HepG2 (cell line): ENCODE data around the gene GJB4. TPM values are rescaled to one million over a fixed set of nuclear protein-coding genes. Genes with fewer than 3 reads are reported as not detected.

Experiments used
- CCDC6 ChIP-seq: sonication (generic); formaldehyde crosslinking; IDR thresholded peaks from 2 replicates; pipeline ENCODE4 v1.8.1; 2022; ENCODE audit warnings: mild to moderate bottlenecking, missing genetic modification reagents, moderate library complexity
- DNMT1 ChIP-seq: sonication (generic); formaldehyde crosslinking; IDR thresholded peaks from 2 replicates; pipeline ENCODE4 v1.5.1; 2020; ENCODE audit warnings: mild to moderate bottlenecking, missing genetic modification reagents
- FOXM1 ChIP-seq: sonication (generic); formaldehyde crosslinking; IDR thresholded peaks from 2 replicates; pipeline ENCODE4 v1.5.0; 2020; ENCODE audit warnings: missing genetic modification reagents
- GABPB1 ChIP-seq: IDR thresholded peaks from 2 replicates; pipeline ENCODE4 v1.6.1; 2016; ENCODE audit warnings: mild to moderate bottlenecking, missing genetic modification reagents, moderate library complexity, missing compliant biosample characterization
- KAT7 ChIP-seq: IDR thresholded peaks from 2 replicates; pipeline ENCODE4 v1.6.1; 2018; ENCODE audit warnings: borderline replicate concordance, missing compliant biosample characterization
- KLF13 ChIP-seq: sonication (generic); formaldehyde crosslinking; IDR thresholded peaks from 2 replicates; pipeline ENCODE4 v1.4.0; 2020; ENCODE audit warnings: mild to moderate bottlenecking, missing genetic modification reagents
- KMT2A ChIP-seq: sonication (generic); formaldehyde crosslinking; IDR thresholded peaks from 2 replicates; pipeline ENCODE4 v1.4.0; 2020; ENCODE audit warnings: missing genetic modification reagents
- MED8 ChIP-seq: sonication (generic); formaldehyde crosslinking; IDR thresholded peaks from 2 replicates; pipeline ENCODE4 v1.8.1; 2023; ENCODE audit warnings: mild to moderate bottlenecking, missing genetic modification reagents; ENCODE audit not compliant: insufficient replicate concordance
- MIXL1 ChIP-seq: IDR thresholded peaks from 2 replicates; pipeline ENCODE4 v1.6.1; 2016
- NFATC3 ChIP-seq: sonication (generic); formaldehyde crosslinking; IDR thresholded peaks from 2 replicates; pipeline ENCODE4 v1.5.1; 2020; ENCODE audit warnings: mild to moderate bottlenecking, missing genetic modification reagents
- NR2F6 ChIP-seq, 2 experiments: IDR thresholded peaks; 2 replicates each; pipeline ENCODE4 v1.6.1; 2016; ENCODE audit warnings: antibody characterized with exemption in 1 of 2, mild to moderate bottlenecking in 1 of 2
- NRL ChIP-seq: sonication (generic); formaldehyde crosslinking; IDR thresholded peaks from 2 replicates; pipeline ENCODE4 v1.5.0; 2020; ENCODE audit warnings: missing genetic modification reagents, mild to moderate bottlenecking, moderate library complexity, borderline replicate concordance
- RAD21 ChIP-seq: fragments of 450-650 bp; formaldehyde crosslinking; IDR thresholded peaks from 2 replicates; pipeline ENCODE4 v1.5.0; 2020; ENCODE audit warnings: mild to moderate bottlenecking
- REPIN1 ChIP-seq: sonication (generic); formaldehyde crosslinking; IDR thresholded peaks from 2 replicates; pipeline ENCODE4 v1.8.0; 2022; ENCODE audit warnings: missing genetic modification reagents, low read depth, mild to moderate bottlenecking, borderline replicate concordance
- SMAD1 ChIP-seq: sonication (generic); formaldehyde crosslinking; IDR thresholded peaks from 2 replicates; pipeline ENCODE4 v1.4.0; 2020; ENCODE audit warnings: missing genetic modification reagents, low read depth, mild to moderate bottlenecking, borderline replicate concordance
- SPEN ChIP-seq: sonication (generic); formaldehyde crosslinking; IDR thresholded peaks from 2 replicates; pipeline ENCODE4 v1.5.1; 2020; ENCODE audit warnings: low read depth, mild to moderate bottlenecking, missing genetic modification reagents
- SRF ChIP-seq: IDR thresholded peaks from 2 replicates; pipeline ENCODE4 v1.6.1; 2011; ENCODE audit warnings: mild to moderate bottlenecking, low read depth, low read length, moderate library complexity
- TARDBP ChIP-seq: sonication (generic); formaldehyde crosslinking; IDR thresholded peaks from 2 replicates; pipeline ENCODE4 v1.8.0; 2022; ENCODE audit warnings: mild to moderate bottlenecking, missing genetic modification reagents
- YY1 ChIP-seq: IDR thresholded peaks from 2 replicates; pipeline ENCODE4 v1.6.1; 2011; ENCODE audit warnings: low read length, low read depth, moderate library complexity, mild to moderate bottlenecking; ENCODE audit not compliant: insufficient read depth, insufficient replicate concordance
- ZBTB2 ChIP-seq: sonication (generic); formaldehyde crosslinking; IDR thresholded peaks from 2 replicates; pipeline ENCODE4 v1.8.0; 2022; ENCODE audit warnings: low read depth, missing genetic modification reagents
- ZNF350 ChIP-seq: sonication (generic); formaldehyde crosslinking; IDR thresholded peaks from 2 replicates; pipeline ENCODE4 v1.4.0; 2020; ENCODE audit warnings: mild to moderate bottlenecking, low read depth, missing genetic modification reagents, borderline replicate concordance
- ZNF431 ChIP-seq: sonication (generic); formaldehyde crosslinking; IDR thresholded peaks from 2 replicates; pipeline ENCODE4 v1.9.0; 2022; ENCODE audit warnings: missing genetic modification reagents, low read depth, mild to moderate bottlenecking, borderline replicate concordance
- ZNF562 ChIP-seq: sonication (generic); formaldehyde crosslinking; IDR thresholded peaks from 2 replicates; pipeline ENCODE4 v1.8.0; 2022; ENCODE audit warnings: missing genetic modification reagents, borderline replicate concordance
- ZNF740 ChIP-seq: sonication (generic); formaldehyde crosslinking; IDR thresholded peaks from 2 replicates; pipeline ENCODE4 v1.4.0; 2020; ENCODE audit warnings: missing genetic modification reagents
- ZNF878 ChIP-seq: sonication (generic); formaldehyde crosslinking; IDR thresholded peaks from 2 replicates; pipeline ENCODE4 v1.8.1; 2023; ENCODE audit warnings: mild to moderate bottlenecking, missing genetic modification reagents, moderate library complexity
- polyA plus RNA-seq, 8 experiments: library from polyadenylated mRNA; depleted of rRNA in 3 of 8; stranded (reverse) in 7 of 8; unstranded in 1 of 8; fragments of >200 nt; fragmentation: Illumina TruSeq in 4 of 8; extraction: Trizol in 4 of 8; gene quantifications; 2 replicates each; pipeline versions ENCODE4 v1.2.1 to v1.2.3, GENCODE V29; 2011 to 2016; ENCODE audit warnings: low read depth in 4 of 8, missing spikeins in 1 of 8, mixed read lengths in 1 of 8; ENCODE audit not compliant: insufficient read depth in 1 of 8
- total RNA-seq, 5 experiments: library from RNA; depleted of rRNA; stranded (reverse); fragments of >200 nt; fragmentation: Illumina TruSeq; extraction: Trizol; gene quantifications; 2 replicates each; pipeline ENCODE4 v1.2.3, GENCODE V29; 2016; ENCODE audit warnings: low read depth in 1 of 5
- TF ChIP-seq, protein P1 (sequence below): sonication (generic); formaldehyde crosslinking; IDR thresholded peaks from 2 replicates; pipeline ENCODE4 v1.5.1; 2020; ENCODE audit warnings: mild to moderate bottlenecking, moderate library complexity, missing genetic modification reagents
- TF ChIP-seq, protein P2 (sequence below): sonication (generic); formaldehyde crosslinking; IDR thresholded peaks from 2 replicates; pipeline ENCODE4 v1.5.1; 2020; ENCODE audit warnings: mild to moderate bottlenecking, missing genetic modification reagents, moderate library complexity

The GJB4 gene
- total and polyA plus RNA-seq, 2 of the 13 experiments (the other 11 are each of a cell fraction or from before 2014, with no cell fraction given), result not detected

GRCh38 chr1:34742667-34743270 is 16.8 kb upstream of the GJB4 start (continued):
- TF ChIP-seq, protein P1, sequence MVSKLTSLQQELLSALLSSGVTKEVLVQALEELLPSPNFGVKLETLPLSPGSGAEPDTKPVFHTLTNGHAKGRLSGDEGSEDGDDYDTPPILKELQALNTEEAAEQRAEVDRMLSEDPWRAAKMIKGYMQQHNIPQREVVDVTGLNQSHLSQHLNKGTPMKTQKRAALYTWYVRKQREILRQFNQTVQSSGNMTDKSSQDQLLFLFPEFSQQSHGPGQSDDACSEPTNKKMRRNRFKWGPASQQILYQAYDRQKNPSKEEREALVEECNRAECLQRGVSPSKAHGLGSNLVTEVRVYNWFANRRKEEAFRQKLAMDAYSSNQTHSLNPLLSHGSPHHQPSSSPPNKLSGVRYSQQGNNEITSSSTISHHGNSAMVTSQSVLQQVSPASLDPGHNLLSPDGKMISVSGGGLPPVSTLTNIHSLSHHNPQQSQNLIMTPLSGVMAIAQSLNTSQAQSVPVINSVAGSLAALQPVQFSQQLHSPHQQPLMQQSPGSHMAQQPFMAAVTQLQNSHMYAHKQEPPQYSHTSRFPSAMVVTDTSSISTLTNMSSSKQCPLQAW (CRISPR knock-in tag), result 0 out of 2 replicates have a peak, but pooled peaks have one; percentile 37
- TF ChIP-seq ZNF878 (CRISPR knock-in tag), result no peak
- no peak for TF ChIP-seq CCDC6 (CRISPR knock-in tag)
- no peak for TF ChIP-seq MIXL1
- TF ChIP-seq SPEN (CRISPR knock-in tag), result no peak
- TF ChIP-seq YY1, result no peak
- TF ChIP-seq ZNF350 (CRISPR knock-in tag), result peak; percentile 33; the same call in 1 of the 2 replicates
- peak; percentile 39; the same call in 1 of the 2 replicates for TF ChIP-seq GABPB1
- no peak for TF ChIP-seq ZNF562 (CRISPR knock-in tag)
- TF ChIP-seq SRF, result no peak
- TF ChIP-seq TARDBP (CRISPR knock-in tag), result no peak
- peak; percentile 90 for TF ChIP-seq RAD21 (CRISPR knock-in tag)
- no peak for TF ChIP-seq REPIN1
- TF ChIP-seq MED8, result no peak
- 0 out of 2 replicates have a peak, but pooled peaks have one; percentile 24 for TF ChIP-seq NRL (CRISPR knock-in tag)
- TF ChIP-seq, protein P2, sequence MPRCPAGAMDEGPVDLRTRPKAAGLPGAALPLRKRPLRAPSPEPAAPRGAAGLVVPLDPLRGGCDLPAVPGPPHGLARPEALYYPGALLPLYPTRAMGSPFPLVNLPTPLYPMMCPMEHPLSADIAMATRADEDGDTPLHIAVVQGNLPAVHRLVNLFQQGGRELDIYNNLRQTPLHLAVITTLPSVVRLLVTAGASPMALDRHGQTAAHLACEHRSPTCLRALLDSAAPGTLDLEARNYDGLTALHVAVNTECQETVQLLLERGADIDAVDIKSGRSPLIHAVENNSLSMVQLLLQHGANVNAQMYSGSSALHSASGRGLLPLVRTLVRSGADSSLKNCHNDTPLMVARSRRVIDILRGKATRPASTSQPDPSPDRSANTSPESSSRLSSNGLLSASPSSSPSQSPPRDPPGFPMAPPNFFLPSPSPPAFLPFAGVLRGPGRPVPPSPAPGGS (CRISPR knock-in tag), result no peak
- TF ChIP-seq ZNF740 (CRISPR knock-in tag), result no peak
- no peak for TF ChIP-seq NR2F6 (IDR thresholded peaks at IDR 0.05)
- no peak for TF ChIP-seq NR2F6 (CRISPR knock-in tag; IDR thresholded peaks at IDR 0.05)
- no peak for TF ChIP-seq KMT2A
- TF ChIP-seq ZBTB2, result no peak
- no peak for TF ChIP-seq NFATC3
- no peak for TF ChIP-seq ZNF431 (CRISPR knock-in tag)
- TF ChIP-seq SMAD1 (CRISPR knock-in tag), result no peak
- TF ChIP-seq DNMT1 (CRISPR knock-in tag), result no peak
- no peak for TF ChIP-seq KLF13 (CRISPR knock-in tag)
- no peak for TF ChIP-seq KAT7 (CRISPR knock-in tag)
- no peak for TF ChIP-seq FOXM1 (CRISPR knock-in tag)
- TF ChIP-seq, all 625 proteins: peak for 17
